IPS-20b (cell line): ENCODE measurements around the gene TNS3.
A peak's percentile ranks its signal among the peaks of the same experiment; 100 is the strongest.

Experiments used
- H3K27ac ChIP-seq: one replicate; pipeline ENCODE4 v1.5.1; 2013; ENCODE audit warnings: low read length
- H3K27me3 ChIP-seq: 2 replicates; pipeline ENCODE4 v1.6.1; 2013; ENCODE audit warnings: mild to moderate bottlenecking, low read length, inconsistent platforms; ENCODE audit not compliant: insufficient read depth
- H3K36me3 ChIP-seq: 2 replicates; pipeline ENCODE4 v1.6.1; 2013; ENCODE audit warnings: low read depth, mild to moderate bottlenecking, inconsistent platforms, low read length, moderate library complexity; ENCODE audit not compliant: insufficient read depth
- H3K4me1 ChIP-seq: 2 replicates; pipeline ENCODE4 v1.6.1; 2013; ENCODE audit warnings: mild to moderate bottlenecking, control low read depth, inconsistent platforms, low read length, moderate library complexity; ENCODE audit not compliant: insufficient read depth
- H3K4me3 ChIP-seq: 2 replicates; pipeline ENCODE4 v1.5.1; 2013; ENCODE audit warnings: mild to moderate bottlenecking, low read length, inconsistent platforms
- H3K9ac ChIP-seq: 2 replicates; pipeline ENCODE4 v1.6.1; 2013; ENCODE audit warnings: low read depth, mild to moderate bottlenecking, inconsistent platforms, low read length, moderate library complexity
- H3K9me3 ChIP-seq: 2 replicates; pipeline ENCODE4 v1.6.1; 2013; ENCODE audit warnings: mild to moderate bottlenecking, low read depth, low read length, inconsistent platforms; ENCODE audit not compliant: insufficient read depth

The TNS3 gene

DNA sequence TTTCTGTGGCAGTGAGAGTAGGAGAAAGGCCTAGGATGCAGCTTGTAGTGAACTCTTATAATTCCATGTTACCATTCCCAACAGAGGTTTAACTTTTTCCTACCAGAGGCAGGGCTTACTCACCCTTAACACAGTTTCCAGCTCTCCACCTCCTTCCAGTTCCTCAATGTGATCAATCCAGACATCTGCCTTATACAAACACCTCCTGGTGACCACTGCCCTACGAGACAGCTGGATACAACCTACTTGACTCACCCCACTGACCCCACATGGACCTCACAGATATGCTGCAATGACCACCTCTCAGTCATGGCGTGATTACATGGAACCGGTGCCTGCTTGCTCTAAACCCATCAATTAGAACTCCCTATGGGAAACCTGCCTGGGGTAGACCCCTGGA, 326.5 kb downstream of the TNS3 start:
- H3K9ac ChIP-seq, result no peak overlapping the region
- no peaks in the 10 kb centered on the region for H3K9me3 ChIP-seq
- no peak overlapping the region for H3K27ac ChIP-seq
- H3K36me3 ChIP-seq, result no peaks in the 10 kb centered on the region
- no peak overlapping the region for H3K4me3 ChIP-seq
- peaks cover 26% of the 10 kb centered on the region for H3K27me3 ChIP-seq
- peaks cover 5% of the 10 kb centered on the region; the same call in 1 of the 2 replicates for H3K4me1 ChIP-seq

DNA sequence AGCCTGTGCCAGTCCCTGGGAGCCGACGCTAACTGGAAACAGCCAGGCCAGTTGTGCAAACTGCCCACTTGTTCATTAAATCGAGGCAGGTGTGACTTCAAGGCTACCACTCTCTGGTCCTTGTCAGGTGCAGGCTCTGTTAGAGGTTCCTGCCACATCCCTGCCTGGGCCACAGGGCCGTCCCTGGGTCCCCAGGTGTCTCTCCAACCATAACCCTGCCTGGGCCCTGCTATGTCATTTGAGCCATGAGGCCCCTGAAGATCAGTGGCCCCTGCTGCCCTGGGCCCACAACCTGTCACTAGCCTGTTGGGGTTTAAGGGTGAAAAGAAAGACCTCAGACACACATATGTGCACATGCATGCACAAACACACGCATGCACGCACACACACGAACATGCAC, 326.9 kb downstream of the TNS3 start:
- Histone ChIP-seq H3K27ac (no peak overlapping the region), H3K4me1 (peaks cover 5% of the 10 kb centered on the region; the same call in 1 of the 2 replicates), H3K36me3 (no peaks in the 10 kb centered on the region), H3K9ac (no peak overlapping the region), H3K4me3 (no peak overlapping the region), H3K9me3 (no peaks in the 10 kb centered on the region), H3K27me3 (peaks cover 26% of the 10 kb centered on the region)

DNA sequence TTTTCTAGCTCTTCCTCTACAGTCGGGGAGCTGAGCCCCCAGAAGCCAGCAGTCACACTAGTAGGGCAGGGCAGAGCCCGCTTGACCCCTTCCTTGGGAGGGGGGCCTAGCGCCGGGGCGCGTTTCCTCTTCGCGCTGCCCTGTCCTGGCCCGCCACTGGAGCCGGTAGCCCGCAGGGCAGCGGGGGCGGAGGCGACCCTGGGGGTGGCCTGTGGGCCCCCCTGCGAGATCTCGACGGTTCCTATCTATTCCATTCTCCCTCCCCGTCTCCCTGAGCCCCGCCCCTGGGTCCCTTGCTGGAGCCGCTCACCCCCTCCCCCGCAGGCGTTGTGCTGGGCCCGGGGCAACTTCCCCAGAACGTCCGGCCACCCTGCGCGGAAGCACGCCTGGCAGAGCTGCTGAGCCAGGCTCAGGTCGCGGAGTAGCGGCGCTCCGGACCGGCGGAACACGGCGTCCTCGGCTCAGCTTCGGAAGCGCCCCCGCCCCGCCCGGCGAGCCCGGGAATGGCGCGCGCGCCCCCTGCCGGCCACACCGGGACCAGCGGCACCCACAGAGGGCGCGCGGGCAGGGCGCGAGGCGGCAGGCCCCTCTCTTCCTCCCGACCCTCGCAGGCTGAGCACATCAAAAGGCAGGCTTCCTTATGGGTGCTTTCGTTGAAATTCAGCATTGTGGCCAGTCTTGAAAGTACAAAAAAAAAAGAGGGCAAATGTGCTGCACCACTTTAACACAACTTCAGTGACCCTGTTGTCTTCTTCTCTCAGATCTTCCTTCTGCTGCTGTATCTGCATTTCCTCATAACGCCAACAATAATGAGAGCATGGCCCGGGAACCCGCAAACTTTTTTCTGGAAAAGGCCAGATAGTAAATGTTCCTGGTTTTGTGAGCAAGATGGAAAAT, 327.6 kb downstream of the TNS3 start:
- no peak overlapping the region for H3K27ac ChIP-seq
- H3K27me3 ChIP-seq, result peaks cover 26% of the 10 kb centered on the region
- H3K4me3 ChIP-seq, result peak overlapping the region; percentile 81
- H3K9ac ChIP-seq, result peak overlapping the region; percentile 68; the same call in 1 of the 2 replicates
- no peaks in the 10 kb centered on the region for H3K36me3 ChIP-seq
- H3K9me3 ChIP-seq, result no peaks in the 10 kb centered on the region
- peaks cover 5% of the 10 kb centered on the region; the same call in 1 of the 2 replicates for H3K4me1 ChIP-seq

DNA sequence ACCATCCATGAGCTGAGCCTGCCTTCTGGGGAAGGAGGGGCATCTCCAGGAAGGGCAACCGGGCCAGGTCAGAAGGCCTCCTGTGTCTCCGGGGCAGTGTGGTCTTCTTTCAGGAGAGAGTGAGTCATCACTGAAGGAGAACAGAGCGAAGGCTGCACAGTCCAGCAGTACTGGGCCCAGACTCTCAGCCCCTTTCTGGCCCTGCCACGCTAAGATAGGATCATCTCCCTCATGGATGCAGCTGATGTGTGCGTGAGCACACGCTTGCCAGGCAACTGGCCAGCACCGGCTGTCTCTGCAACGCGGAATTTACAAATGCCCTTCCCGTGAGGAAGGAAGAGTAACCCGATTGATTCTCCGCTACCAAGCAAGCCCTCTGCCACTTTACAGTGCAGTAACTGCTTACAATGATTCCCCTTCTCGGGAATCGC, 328.2 kb downstream of the TNS3 start:
- Histone ChIP-seq H3K36me3 (no peaks in the 10 kb centered on the region), H3K9me3 (no peaks in the 10 kb centered on the region), H3K4me3 (peak overlapping the region; percentile 81), H3K27ac (no peak overlapping the region), H3K4me1 (peaks cover 5% of the 10 kb centered on the region; the same call in 1 of the 2 replicates), H3K27me3 (peaks cover 26% of the 10 kb centered on the region), H3K9ac (peak overlapping the region; percentile 68; the same call in 1 of the 2 replicates)

DNA sequence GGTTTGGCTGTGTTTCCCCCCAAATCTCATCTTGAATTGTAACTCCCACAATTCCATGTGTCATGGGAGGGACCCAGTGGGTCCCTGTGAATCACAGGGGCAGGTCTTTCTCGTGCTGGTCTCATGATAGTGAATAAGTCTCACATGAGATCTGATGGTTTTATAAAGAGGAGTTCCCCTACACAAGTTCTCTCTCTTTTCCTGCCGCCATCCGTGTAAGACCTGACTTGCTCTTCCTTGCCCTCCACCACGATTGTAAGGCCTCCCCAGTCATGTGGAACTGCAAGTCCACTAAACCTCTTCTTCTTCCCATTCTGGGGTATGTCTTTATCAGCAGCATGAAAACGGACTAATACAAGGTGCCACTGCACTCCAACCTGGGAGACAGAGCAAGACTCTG, 329.2 kb downstream of the TNS3 start:
- H3K4me3 ChIP-seq, result no peak overlapping the region
- no peaks in the 10 kb centered on the region for H3K36me3 ChIP-seq
- no peak overlapping the region for H3K9ac ChIP-seq
- H3K4me1 ChIP-seq, result peaks cover 5% of the 10 kb centered on the region; the same call in 1 of the 2 replicates
- no peak overlapping the region for H3K27ac ChIP-seq
- H3K27me3 ChIP-seq, result peaks cover 26% of the 10 kb centered on the region
- H3K9me3 ChIP-seq, result no peaks in the 10 kb centered on the region

DNA sequence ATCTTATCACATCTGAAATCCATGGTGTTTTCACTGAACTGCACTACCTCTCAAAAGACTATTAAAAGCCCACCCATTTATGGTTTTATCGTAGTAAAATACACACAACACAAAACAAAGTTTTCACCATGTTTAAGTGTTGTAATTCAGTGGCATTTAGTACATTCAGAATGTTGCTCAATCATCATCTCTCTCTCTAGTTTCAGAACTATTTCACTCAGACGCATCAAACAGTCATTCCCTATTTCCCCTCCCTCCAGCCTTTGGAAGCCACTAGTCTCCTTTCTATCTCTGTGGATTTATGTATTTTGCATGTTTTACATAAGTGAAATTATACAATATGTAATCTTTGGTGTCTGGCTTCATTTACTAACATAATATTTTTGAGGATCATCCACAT, 332.6 kb downstream of the TNS3 start:
- H3K27ac ChIP-seq, result no peak overlapping the region
- H3K36me3 ChIP-seq, result no peaks in the 10 kb centered on the region
- no peak overlapping the region for H3K9ac ChIP-seq
- no peak overlapping the region for H3K4me3 ChIP-seq
- peaks cover 10% of the 10 kb centered on the region for H3K27me3 ChIP-seq
- peaks cover 5% of the 10 kb centered on the region; the same call in 1 of the 2 replicates for H3K4me1 ChIP-seq
- H3K9me3 ChIP-seq, result no peaks in the 10 kb centered on the region

DNA sequence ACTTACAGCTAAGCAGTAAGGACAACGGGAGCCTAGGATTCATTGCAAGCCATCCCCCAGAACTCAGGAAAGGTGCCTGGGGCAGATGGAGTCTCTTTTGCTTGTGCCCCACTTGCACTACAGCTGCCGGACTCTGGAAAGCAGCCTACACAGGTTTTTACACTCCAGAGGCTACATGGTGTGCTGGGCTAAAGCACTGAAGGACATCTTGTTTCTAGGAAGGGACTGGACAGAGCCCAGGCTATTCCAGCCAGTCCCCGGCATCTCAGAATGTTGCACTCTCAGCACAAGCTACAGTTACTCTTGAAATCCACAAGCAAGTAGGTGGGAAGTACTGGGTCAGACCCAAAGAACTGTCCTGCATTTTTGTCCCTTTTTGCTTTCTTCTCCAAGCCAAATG, 333.1 kb downstream of the TNS3 start:
- H3K27me3 ChIP-seq, result peaks cover 8% of the 10 kb centered on the region
- H3K27ac ChIP-seq, result no peak overlapping the region
- no peaks in the 10 kb centered on the region for H3K9me3 ChIP-seq
- H3K9ac ChIP-seq, result no peak overlapping the region
- no peak overlapping the region for H3K4me3 ChIP-seq
- H3K4me1 ChIP-seq, result peaks cover 5% of the 10 kb centered on the region; the same call in 1 of the 2 replicates
- H3K36me3 ChIP-seq, result no peaks in the 10 kb centered on the region

DNA sequence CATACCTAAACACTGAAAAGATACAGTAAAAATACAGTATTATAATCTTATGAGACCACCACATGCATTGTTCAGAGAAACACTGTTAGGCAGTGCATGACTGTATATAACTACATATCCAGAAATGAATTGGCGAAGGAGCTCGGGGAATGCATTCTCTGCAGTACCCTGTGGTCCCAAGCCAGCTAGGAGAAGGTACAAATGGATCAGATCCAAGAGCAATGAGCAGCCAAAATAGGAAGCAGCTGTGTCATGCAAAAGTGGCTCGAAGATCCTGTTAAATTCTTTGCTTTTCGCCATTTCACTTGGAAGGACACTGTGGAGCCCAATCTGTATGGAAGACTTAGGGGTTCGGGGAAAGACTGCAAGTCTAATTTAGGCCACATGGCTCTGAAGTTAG, 334.8 kb downstream of the TNS3 start:
- H3K9me3 ChIP-seq, result no peaks in the 10 kb centered on the region
- H3K27ac ChIP-seq, result no peak overlapping the region
- no peaks in the 10 kb centered on the region for H3K27me3 ChIP-seq
- H3K36me3 ChIP-seq, result no peaks in the 10 kb centered on the region
- no peak overlapping the region for H3K4me3 ChIP-seq
- H3K9ac ChIP-seq, result no peak overlapping the region
- H3K4me1 ChIP-seq, result no peaks in the 10 kb centered on the region

DNA sequence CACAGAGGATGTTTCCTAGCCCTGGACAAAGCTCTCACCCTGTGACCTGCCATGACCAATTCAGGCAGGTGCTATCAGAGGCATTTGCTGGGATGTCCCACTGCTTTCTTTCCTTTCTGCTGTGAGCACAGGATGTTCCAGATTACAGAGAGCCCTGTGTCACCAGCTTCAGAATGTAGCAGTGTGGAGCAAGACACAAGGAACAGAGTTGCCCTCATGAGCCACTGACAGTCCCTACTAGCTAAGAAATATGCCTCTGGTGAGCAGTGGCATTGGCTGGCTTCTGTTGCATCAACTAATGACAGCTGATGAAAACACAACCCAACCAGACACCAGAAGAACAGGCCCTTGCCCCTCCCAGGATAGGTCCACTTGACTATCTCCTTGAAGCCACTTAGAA, 337.2 kb downstream of the TNS3 start:
- no peaks in the 10 kb centered on the region for H3K4me1 ChIP-seq
- no peaks in the 10 kb centered on the region for H3K36me3 ChIP-seq
- no peak overlapping the region for H3K27ac ChIP-seq
- no peak overlapping the region for H3K9ac ChIP-seq
- no peak overlapping the region for H3K4me3 ChIP-seq
- no peaks in the 10 kb centered on the region for H3K9me3 ChIP-seq
- H3K27me3 ChIP-seq, result no peaks in the 10 kb centered on the region

DNA sequence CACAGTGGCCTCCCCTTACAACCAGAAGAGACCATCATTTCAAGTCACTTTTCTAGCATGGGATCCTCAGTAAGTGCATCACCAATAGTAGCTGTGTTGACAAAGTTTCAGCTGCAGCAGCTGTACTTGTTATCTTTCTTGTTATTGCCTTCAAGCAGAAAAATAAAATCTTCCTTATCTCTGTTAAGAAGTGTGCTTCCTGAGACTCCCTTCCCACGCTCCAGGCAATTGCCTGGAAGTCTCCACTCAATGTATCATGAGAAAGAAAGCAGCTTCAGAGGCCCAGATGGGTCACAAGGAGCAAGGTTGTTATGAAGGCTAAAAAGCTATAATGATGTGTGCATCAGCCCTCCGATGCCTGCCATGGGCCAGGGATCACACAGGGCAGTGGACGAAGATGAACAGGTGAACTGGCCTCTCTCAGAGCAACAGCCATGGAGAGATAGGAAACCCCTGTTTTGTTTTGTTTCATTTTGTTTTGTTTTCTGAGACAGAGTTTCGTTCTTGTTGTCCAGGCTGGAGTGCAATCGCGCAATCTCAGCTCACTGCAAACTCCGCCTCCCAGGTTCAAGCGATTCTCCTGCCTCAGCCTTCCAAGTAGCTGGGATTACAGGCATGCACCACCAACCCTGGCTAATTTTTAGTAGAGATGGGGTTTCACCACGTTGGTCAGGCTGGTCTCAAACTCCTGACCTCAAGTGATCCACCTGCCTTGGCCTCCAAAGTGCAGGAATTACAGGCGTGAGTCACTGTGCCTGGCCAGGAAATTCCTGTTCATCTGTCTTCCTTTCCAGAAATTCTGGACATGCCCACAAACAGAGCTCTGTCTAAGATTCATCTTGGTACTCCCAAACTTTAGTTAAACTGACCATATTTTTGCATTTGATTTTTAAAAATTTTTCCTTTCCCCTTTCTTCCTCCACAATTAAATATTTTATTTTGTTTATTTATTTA, 340.5 kb downstream of the TNS3 start:
- Histone ChIP-seq H3K4me3 (no peak overlapping the region), H3K4me1 (no peaks in the 10 kb centered on the region), H3K9me3 (no peaks in the 10 kb centered on the region), H3K27me3 (no peaks in the 10 kb centered on the region), H3K27ac (no peak overlapping the region), H3K9ac (no peak overlapping the region), H3K36me3 (no peaks in the 10 kb centered on the region)

DNA sequence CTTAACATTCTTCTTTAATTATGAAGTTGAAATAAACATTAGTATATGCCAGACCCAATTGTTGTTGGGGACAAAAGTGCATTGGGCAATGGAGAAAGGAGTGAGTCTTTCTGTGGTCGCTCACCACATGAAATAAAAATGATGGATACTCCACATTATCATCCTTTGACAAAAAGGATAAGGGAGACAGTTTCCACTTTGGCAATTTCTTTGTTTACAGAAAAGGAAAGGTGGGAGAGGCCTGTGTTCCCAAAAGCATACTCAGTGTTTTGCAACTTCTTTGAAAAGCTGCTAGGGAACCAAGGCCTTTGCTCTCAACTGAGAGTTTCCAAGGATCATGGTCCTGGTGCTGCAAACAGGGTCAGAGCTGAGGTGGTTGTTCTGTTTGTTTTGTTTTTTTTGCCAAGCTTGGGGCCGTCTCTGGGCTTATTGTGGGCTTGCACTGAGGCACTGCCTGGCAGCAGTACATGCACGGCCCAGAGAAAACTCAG, 341.9 kb downstream of the TNS3 start:
- Histone ChIP-seq H3K4me1 (no peaks in the 10 kb centered on the region), H3K27ac (no peak overlapping the region), H3K9ac (no peak overlapping the region), H3K36me3 (no peaks in the 10 kb centered on the region), H3K4me3 (no peak overlapping the region), H3K9me3 (no peaks in the 10 kb centered on the region), H3K27me3 (no peaks in the 10 kb centered on the region)
